Esophagus squamous epithelium (tissue), 4 donors: ENCODE results near the gene MTMR4.

Source experiments
- POLR2A ChIP-seq, 4 donors: fragments of 450-650 bp; IDR thresholded peaks; one replicate each; pipeline ENCODE4 v1.6.1; 2017; ENCODE audit warnings: antibody characterized with exemption in 4 of 4, mild to moderate bottlenecking in 4 of 4, moderate library complexity in 3 of 4
- TF ChIP-seq, protein P1 (sequence below), 6 experiments: fragments of 450-650 bp in 4 of 6; fragments of 200-600 bp in 2 of 6; sonication (generic) in 2 of 6; IDR thresholded peaks; one replicate each; pipeline ENCODE4 v1.5.1; 2016 to 2019; ENCODE audit warnings: antibody characterized with exemption in 6 of 6, mild to moderate bottlenecking in 4 of 6, moderate library complexity in 4 of 6

DNA sequence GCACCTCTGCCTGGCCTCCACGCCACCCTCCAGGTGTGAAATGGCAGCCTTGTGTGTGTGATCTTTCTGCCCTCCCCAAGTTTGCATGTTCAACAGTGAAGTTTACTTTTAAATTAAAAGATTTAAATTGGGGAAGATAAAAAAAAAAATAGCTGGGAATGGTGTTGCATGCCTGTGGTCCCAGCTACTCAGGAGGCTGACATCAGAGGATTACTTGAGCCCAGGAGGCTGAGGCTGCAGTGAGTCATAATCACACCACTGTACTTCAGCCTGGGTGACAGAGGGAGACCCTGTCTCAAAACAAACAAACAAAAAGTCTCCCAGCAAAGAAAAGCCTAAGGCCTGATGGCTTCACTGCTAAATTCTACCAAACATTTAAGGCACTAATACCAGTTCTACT lies 61.7 kb downstream of the MTMR4 start:
- TF ChIP-seq, protein P1, sequence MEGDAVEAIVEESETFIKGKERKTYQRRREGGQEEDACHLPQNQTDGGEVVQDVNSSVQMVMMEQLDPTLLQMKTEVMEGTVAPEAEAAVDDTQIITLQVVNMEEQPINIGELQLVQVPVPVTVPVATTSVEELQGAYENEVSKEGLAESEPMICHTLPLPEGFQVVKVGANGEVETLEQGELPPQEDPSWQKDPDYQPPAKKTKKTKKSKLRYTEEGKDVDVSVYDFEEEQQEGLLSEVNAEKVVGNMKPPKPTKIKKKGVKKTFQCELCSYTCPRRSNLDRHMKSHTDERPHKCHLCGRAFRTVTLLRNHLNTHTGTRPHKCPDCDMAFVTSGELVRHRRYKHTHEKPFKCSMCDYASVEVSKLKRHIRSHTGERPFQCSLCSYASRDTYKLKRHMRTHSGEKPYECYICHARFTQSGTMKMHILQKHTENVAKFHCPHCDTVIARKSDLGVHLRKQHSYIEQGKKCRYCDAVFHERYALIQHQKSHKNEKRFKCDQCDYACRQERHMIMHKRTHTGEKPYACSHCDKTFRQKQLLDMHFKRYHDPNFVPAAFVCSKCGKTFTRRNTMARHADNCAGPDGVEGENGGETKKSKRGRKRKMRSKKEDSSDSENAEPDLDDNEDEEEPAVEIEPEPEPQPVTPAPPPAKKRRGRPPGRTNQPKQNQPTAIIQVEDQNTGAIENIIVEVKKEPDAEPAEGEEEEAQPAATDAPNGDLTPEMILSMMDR (IDR thresholded peaks at IDR 0.05) = no peak
- no peak for TF ChIP-seq POLR2A (IDR thresholded peaks at IDR 0.05)
